Activated CD8-positive, alpha-beta memory T cell treated with anti-CD3 and anti-CD28 coated beads, Interleukin-2, amount 50 U/mL, for 24 hours (primary cell): ENCODE data around the gene BRCA2.
A peak's percentile ranks its signal among the peaks of the same experiment; 100 is the strongest.

ENCODE experiments used
- DNase-seq: peaks from one replicate; pipeline ENCODE4 v3.0.0-alpha.2; 2020; ENCODE audit errors: extremely low read depth

BRCA2 gene, protein sequence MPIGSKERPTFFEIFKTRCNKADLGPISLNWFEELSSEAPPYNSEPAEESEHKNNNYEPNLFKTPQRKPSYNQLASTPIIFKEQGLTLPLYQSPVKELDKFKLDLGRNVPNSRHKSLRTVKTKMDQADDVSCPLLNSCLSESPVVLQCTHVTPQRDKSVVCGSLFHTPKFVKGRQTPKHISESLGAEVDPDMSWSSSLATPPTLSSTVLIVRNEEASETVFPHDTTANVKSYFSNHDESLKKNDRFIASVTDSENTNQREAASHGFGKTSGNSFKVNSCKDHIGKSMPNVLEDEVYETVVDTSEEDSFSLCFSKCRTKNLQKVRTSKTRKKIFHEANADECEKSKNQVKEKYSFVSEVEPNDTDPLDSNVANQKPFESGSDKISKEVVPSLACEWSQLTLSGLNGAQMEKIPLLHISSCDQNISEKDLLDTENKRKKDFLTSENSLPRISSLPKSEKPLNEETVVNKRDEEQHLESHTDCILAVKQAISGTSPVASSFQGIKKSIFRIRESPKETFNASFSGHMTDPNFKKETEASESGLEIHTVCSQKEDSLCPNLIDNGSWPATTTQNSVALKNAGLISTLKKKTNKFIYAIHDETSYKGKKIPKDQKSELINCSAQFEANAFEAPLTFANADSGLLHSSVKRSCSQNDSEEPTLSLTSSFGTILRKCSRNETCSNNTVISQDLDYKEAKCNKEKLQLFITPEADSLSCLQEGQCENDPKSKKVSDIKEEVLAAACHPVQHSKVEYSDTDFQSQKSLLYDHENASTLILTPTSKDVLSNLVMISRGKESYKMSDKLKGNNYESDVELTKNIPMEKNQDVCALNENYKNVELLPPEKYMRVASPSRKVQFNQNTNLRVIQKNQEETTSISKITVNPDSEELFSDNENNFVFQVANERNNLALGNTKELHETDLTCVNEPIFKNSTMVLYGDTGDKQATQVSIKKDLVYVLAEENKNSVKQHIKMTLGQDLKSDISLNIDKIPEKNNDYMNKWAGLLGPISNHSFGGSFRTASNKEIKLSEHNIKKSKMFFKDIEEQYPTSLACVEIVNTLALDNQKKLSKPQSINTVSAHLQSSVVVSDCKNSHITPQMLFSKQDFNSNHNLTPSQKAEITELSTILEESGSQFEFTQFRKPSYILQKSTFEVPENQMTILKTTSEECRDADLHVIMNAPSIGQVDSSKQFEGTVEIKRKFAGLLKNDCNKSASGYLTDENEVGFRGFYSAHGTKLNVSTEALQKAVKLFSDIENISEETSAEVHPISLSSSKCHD (N-terminal part only)

DNA sequence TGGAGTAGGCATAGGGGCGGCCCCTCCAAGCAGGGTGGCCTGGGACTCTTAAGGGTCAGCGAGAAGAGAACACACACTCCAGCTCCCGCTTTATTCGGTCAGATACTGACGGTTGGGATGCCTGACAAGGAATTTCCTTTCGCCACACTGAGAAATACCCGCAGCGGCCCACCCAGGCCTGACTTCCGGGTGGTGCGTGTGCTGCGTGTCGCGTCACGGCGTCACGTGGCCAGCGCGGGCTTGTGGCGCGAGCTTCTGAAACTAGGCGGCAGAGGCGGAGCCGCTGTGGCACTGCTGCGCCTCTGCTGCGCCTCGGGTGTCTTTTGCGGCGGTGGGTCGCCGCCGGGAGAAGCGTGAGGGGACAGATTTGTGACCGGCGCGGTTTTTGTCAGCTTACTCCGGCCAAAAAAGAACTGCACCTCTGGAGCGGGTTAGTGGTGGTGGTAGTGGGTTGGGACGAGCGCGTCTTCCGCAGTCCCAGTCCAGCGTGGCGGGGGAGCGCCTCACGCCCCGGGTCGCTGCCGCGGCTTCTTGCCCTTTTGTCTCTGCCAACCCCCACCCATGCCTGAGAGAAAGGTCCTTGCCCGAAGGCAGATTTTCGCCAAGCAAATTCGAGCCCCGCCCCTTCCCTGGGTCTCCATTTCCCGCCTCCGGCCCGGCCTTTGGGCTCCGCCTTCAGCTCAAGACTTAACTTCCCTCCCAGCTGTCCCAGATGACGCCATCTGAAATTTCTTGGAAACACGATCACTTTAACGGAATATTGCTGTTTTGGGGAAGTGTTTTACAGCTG is at the start of gene BRCA2, which contains the start of gene ZAR1L:
TSS of gene BRCA2 (plus strand) at position 271 of the 790 bp plus-strand sequence. CDS start 953 bp downstream, outside the sequence.
TSS of gene ZAR1L (minus strand) at position 126 of the 790 bp plus-strand sequence. CDS start 3,438 bp downstream, outside the sequence.
- peak; percentile 68 for DNase-seq

DNA sequence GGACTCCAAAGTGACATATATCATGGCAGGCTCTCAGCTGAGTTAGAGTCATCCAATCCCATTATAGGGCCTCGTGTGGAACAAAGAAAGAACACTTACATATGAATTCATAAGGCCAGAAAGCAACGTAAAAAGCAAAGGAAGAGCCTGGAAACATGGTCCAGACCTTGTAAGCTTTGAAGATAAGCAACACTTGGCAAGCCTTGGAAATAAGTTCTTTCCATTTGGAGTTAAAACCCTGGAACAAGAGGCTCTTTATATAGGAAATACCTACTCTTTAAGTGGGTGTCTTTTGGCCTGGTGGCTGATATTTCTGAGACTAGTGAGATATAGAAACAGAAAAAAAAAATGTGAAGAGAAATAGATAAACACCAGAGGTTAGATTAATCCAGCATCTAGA is 49.6 kb upstream of the BRCA2 start:
- no peak for DNase-seq

DNA sequence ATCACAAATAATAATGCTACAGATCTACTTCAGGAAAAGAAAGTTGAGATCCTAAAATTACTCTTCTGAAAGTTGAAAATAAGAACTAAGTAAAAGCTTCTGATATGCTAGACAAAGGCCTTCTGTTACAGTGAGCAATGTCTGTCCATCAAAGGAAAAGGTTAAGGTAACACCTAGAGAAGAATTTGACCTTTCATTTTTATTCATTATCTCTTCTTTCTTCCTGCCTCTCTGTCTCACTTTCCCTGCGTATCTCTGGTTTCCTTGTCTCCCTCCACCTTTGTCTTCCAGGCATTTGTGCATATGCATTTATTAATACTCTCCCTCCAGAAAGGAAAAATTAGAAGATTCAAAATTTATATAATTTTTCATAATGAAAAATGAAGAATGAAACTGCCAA is 49.2 kb upstream of the BRCA2 start:
- DNase-seq, result no peak

DNA sequence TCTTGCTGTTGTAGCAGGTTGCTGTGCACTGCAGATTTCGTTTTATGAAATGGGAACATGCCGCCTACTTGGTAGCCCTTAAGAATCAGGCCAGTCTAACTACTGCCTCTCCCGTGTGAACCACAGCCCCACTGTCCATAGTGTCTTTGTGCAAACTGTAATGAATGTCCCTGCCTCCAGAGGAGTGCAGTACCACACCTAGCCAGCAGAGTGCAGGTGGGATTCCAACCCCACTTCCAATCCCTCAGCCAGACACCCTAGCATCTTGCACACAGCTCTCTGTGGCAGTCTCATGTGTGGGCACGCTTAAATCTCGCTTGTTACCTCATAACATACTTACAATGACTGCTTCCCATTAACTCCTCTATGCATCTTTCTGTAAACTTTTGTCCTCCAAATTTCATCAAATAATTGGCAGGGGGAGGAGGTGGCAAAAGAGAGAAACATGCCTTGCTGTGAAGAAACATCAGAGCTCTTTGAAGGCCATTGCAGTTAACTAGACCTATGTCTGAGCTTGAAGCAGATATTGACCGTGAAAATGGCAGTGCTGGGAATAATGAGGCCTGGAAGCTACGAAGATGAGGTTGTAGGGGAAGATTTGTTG is 47.4 kb upstream of the BRCA2 start:
- no peak for DNase-seq

DNA sequence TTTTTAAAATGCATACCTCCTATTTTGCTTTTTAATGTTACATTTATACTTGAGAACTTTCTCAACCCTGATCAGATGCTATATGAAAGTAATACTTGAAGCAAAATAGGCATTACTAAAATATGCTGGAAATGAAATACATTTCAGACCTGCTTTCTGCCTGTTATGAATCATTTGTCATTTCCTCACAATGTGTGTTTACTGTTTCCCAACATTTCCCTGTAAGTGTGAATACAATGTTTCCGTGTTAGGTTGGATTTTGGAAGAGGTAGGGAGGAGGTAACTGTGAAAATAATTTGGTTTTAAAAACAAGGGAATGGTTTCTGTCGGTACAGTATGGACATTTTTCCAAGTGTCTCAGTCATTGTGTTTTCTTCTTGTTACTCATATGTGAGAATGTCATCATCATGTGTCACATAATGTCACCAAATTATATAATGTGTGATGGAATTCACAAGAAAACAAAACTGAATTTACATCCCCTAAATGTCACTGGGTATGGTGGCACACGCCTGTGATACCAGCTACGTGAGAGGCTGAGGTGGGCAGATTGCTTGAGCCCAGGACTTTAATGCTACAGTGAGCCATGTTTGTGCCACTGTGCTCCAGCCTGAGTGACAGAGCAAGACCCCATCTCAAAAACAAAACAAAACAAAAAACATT is 43.2 kb upstream of the BRCA2 start:
- DNase-seq, result no peak

DNA sequence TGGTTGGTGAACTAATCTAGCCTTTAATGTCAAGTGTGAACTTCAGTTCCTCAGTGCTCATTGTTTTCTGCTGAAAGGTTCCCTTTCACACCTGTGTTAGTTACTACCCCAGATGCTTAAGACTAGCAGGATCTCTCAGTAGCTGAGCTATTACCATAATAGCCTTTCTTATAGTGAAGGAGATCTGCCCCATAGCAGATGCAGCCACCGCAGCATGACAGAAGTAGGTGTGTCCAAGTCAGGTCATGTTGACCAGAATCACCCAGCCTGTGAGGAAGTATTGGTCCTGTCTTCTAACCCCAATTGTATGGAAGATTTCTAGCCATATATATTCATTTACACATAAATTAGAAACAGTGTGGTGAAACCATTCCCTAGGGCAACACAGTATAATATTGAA is 37.5 kb upstream of the BRCA2 start:
- no peak for DNase-seq

DNA sequence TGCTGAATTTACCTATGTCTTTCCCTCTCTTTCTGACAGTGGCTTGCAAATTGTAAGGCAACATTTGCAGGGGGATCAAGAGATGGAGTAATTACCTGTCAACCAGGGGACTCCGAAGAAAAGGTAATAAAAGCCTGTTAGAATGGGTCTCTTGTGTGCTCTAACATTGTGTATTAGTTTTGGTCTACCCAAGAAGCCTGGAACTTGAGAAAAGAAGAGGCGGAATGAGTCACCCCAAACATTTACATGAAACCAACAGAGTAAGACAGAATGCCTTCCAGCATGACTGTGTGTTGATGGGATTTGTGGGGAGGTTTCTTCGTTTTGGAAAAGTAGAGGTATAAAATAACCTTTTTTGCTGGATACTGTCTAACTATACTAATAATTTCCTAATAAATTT is 36.9 kb upstream of the BRCA2 start:
- no peak for DNase-seq

DNA sequence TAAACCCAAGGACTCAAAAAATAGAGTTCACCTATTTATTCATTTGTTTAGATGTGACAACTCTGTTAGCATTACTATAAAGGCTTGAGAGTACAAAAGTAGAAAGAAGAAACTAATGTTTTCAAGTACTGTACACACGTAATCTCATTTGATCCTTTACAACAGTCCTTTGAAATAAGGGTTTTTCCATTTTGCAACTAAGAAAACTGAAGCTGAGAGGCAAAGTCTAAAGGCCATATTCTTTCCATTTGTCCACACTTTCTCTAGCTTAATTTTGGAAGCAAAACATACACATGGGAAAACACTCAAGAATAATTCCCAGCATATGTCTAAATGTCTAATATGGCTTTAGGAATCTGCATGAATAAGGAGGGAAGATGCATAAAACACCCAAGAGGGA is 34.2 kb upstream of the BRCA2 start:
- DNase-seq, result no peak

DNA sequence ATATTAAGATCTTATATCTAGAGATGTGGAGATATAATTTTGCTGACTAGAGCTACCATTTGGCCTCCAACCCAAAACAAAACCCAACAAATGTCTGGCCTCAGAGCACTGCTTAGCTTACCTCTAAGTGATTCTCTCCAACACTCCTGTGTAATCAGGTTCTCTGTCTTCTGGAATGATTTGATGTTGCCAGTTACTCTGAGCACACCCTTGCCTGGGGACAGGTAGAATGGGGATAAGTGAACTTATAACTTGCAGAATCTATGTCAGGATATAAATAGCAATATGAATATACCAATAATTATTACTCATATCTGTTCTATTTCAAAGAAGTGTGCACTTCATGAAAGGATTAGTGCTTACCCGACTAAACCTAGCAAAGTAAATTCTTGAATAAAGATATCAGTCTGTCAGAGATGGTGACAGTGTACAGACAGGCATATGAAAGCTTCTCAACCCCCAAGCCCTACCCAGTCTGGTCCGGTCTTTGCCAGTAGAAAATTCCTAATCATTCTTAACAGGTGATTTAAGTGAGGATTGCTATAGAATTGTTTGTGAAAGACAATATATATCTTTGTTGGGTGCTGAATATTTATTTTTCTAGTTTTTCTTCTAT is 33.1 kb upstream of the BRCA2 start:
- DNase-seq, result no peak

DNA sequence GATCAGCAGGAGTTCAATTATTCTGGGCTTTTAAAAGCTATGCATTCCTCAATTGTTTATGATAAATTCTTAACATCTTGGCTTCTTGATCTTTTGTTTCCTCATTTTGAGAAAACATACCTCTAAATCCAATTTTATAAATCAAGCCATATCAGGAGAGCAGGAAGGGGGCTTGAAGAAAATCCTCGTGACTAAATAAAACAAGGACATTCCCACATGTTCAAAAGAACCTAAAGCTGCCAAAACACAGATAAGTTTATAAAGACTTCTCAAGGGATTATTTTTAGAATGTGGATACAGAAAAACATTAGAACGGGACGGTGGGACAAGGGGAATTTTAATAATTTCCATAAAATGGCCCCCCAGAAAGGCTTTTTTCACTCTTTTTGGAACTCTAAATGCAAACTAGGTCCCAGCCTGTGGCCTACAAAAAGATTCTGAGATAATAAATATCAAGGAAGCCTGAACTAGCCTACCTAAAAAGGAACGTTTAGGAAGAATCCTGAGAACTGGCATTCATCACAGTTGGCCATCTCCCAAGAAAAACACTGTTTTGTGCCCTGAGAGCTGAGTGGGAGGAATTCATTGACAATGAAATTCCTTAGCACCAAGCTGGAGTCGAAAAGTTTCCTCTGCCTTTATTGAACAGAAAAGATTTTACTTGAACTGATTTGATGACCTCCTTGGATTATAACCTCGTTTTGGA is 30.2 kb upstream of the BRCA2 start:
- DNase-seq, result no peak

DNA sequence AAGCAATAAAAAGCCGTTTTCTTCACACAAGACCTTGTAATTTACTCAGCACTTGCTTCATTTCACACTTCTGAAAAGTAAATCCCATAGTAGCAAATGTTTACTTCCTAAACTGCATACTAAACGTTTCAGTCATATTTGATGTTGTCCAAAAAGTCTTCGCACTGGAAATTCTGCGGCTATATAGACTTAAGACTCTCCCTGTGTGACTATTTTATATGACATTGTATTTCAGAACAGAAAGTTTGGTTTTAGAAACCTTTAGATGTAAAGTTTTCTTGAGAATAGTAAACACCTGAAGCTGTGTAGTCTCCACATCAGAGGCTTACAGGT is 29.7 kb upstream of the BRCA2 start:
- no peak for DNase-seq

DNA sequence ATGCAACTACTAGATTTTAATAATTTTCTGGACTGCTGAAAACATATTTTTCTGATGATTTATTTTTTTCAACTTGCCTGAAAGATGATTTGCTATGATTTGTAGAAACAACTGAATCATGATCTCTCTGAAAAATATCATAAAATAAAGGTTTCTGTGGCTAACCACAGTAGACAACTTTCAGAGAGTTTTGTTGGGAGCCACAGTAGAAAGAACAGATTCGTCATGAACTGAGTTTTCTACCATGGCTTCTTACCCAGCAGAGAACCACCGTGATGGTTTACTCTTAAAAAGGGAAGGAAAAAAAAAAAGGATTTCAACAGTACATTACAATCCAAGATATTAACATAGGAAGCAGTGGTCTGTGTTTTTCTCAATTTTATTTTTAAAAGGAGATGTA is 18.1 kb upstream of the BRCA2 start:
- DNase-seq, result no peak

DNA sequence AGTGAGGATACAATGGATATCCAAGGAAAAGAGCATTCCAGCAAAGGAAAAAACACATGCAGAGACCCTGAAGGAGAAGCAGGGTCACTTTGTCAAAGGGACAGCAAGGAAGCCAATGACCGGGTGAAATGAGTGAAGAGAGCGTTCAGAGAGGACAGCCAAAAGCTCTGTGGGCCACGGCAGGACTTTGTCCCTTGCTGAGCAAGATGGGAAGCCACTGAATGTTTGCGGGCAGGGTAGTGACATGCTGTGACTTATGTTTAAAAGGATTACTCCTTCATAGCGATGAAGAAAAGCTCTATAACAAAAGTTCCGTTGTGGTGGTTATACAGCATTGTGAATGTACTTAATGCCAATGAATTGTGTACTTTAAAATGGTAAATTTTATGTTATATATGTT is 16.6 kb upstream of the BRCA2 start:
- no peak for DNase-seq

DNA sequence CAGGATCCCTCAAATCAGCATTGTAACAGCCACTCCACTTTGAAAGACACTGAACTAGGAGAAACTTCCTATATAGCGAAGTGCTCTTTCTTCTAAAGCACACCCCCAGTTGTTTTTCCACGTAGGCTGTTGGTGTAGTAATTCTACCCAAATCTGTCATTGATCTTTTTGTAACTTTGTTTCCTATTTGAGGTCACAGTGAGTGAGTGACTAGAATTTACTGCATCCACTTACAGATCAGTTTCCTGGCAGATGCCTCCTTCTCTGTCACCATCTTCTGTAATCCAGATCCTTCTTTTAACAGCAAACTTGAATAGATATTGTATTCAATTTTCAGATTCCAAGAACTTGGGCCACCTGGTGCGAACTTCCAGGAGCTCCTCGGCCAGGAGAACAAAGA is 15.4 kb upstream of the BRCA2 start:
- DNase-seq, result no peak

DNA sequence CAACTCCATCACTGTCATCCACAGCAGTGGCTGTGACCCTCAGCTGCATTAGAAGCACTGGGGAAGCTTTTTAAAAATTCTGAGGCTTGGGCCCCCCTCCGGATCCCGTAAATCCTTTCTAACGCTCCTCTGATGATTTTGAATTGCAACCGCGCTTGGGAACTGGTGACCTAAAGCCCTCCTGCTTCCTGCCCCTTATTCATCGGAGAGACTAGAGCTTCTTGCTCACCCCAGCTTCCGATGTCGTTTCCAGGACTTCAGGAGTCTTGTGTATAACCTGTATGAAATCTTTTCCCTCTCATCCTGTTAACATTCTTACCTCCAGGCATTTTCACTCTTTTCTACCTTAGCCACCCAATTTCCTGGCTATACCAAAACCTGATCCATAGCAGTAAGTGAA is 14.9 kb upstream of the BRCA2 start:
- DNase-seq, result no peak

DNA sequence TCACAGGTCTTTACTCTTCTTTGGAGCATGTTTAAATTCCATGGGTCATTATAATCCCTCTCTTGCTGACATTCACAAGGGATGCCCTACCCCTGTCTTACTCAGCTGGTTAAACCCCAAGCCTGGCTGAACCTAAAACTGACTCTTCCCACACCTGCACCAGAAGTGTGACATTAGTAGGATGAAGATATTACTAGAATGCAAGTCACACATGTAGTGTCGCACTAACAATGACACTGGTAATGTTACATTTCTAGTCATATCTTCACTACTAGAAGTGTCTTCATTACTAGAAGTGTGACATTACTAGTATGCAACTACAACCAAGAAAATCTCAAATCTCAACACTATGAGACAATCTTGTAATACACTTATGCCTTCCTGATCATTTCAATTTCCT is 14.4 kb upstream of the BRCA2 start:
- no peak for DNase-seq

DNA sequence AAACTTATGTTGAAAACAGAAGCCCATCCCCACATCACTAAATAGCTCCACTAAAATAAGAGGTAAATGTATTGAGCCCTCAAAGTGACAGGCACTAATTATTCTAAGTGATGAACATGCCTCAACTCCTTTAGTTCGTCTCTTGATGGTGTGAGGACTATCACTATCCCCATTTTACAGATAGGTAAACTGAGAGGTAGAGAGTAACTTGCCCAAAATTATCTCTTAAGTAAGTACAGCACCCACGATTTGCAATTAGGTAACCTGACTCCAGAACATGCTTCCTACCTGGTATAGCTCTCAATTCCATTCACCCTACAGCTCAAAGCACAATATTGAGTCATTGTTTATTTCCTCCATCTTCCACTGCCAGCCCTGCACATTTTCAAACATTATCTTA is 12.8 kb upstream of the BRCA2 start:
- DNase-seq, result no peak

DNA sequence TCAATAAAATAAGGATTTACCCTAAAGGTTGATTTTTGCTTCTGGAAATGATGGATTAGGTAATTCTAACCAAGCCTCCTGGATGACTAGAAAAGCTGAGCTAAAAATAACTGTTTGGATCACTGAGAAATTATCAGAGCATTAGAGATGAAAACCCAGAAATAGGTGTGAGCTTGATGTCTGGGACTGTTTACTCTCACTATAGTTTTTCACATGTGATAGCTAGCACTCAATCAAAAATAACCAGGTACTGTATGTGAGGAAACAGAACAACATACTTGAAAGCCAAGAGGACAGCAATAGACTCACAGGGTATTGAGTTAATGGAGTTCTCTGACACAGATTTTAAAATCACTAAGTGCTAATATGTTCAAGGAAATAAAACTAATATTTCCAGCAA is 9.7 kb upstream of the BRCA2 start:
- DNase-seq, result no peak
